ENCODE data around the gene MSL3. TPM values are rescaled to one million over a fixed set of nuclear protein-coding genes. Genes with fewer than 3 reads are reported as not detected.

MSL3 gene
- total and polyA plus RNA-seq, 5 experiments from 2014 or later = 88.1 to 184 (median 113) TPM

DNA sequence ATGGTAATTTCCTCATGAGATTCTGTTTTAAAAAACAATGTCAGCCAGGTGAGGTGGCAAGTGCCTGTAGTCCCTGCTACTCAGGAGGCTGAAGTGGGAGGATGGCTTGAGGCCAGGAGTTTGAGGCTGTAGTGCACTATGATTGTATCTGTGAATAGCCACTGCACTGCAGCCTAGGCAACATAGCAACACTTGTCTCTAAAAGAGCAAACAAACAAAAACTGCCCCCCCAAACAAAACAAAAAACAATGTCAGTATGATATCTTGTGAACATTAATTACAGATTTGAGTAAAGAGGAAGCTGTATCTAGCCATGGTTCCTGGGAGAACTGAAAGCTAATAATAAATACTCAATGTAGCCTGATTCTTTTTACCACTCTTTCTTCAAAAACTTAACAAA, 6.8 kb upstream of the MSL3 start:
- Mint-ChIP-seq H3K27ac (no peak overlapping the region), H3K27me3 (peaks cover 0 to 8% (median 0%) of the 10 kb centered on the region in 5 donors), H3K4me3 (no peak overlapping the region), H3K9me3 (peaks cover 0 to 9% (median 0%) of the 10 kb centered on the region in 9 donors), H3K4me1 (peaks cover 0 to 2% (median 0%) of the 10 kb centered on the region in 4 donors), H3K36me3 (no peaks in the 10 kb centered on the region)
- no peak for DNase-seq
- ATAC-seq = no peak
- POLR2A ChIA-PET = no interaction called here

DNA sequence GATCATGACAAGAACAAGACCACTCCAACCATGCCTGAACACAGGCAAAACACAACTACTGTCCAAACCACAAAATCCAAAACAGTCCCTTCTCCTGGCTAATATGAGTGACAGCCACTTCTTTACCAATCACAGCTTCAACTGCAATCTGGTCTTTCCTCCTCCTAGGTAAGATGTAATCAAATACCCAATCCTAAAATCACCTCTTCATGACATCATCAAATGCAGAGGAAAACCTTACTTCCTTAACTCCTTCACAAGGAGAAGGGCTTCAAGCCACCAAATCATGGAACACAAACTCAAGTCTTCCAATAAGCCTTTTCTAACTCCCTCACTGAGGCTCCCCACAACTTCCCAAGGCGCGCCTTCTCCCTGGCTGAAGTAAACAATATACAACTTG, 4.4 kb upstream of the MSL3 start:
- H3K4me3 Mint-ChIP-seq = no peak overlapping the region
- peaks cover 0 to 12% (median 0%) of the 10 kb centered on the region in 9 donors for H3K9me3 Mint-ChIP-seq
- no peak for ATAC-seq
- peaks cover 0 to 9% (median 5%) of the 10 kb centered on the region in 4 donors for H3K4me1 Mint-ChIP-seq
- DNase-seq = no peak
- H3K36me3 Mint-ChIP-seq = no peaks in the 10 kb centered on the region
- peaks cover 0 to 8% (median 0%) of the 10 kb centered on the region in 5 donors for H3K27me3 Mint-ChIP-seq
- POLR2A ChIA-PET = no interaction called here
- no peak overlapping the region for H3K27ac Mint-ChIP-seq

DNA sequence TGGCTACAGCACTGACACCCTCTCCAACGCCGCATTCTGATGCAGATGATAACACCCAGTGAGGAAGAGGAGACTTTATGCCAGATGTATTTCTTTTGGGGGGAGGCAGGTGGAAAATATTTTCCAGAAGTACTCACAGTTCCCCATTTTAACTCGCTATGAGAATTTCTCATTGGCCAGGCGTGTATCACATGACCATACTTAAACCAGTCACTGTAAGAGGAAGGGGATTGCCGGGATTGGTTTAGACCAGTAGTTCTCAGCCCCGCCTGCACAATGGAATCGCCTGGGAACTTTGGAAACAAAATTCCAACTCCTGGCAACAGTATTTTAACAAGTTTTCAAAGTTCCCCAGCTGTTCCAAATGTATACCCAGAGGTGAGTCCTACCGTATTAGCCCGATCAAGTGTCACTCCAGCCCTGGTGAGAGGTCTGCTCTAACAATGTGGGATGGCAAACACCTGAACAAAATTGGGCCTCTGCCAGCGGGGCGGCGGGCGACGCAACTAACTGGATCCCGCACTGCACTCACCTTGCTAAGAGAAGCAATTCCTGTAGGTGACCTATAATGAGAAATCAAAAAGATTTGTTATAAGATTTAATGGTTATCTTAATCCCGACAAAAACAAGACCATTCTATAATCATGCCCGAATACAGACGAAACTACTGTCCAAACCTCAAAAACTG, 2.9 kb upstream of the MSL3 start:
- H3K27ac Mint-ChIP-seq = no peak overlapping the region

DNA sequence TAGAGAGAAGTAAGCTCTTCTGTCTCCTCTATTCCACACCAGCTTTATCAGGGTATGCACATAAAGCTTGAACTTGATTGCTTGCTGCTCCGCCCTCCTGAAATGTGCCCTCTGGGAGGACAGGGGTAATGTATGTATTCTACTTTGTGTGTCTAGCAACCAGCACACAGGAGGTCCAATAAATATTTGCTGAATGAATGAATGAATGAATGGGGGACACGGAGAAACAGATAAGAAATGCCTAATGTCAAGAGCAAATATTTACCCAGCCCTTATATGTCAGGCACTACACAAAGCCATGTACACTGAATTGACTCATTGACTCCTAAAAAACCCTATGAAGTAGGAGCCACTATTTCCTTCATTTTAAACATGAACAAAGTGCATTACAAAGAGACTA, 2.3 kb upstream of the MSL3 start:
- Mint-ChIP-seq H3K4me3 (peak overlapping the region in 1 of 10 donors; percentile 51), H3K27ac (peak overlapping the region in 2 of 10 donors; percentile 35 to 46), H3K4me1 (peaks cover 2 to 16% (median 7%) of the 10 kb centered on the region in 4 donors), H3K9me3 (peaks cover 0 to 14% (median 0%) of the 10 kb centered on the region in 9 donors), H3K36me3 (peaks cover under 1 to 3% (median 3%) of the 10 kb centered on the region in 3 donors), H3K27me3 (no peaks in the 10 kb centered on the region)
- no peak for DNase-seq
- no peak for ATAC-seq
- POLR2A ChIA-PET = interaction anchor here (0.6 kb wide), 1 partner anchor 34 kb away, joined by 4 read pairs; no protein-coding TSS in a partner anchor

More for the DNA sequence above, 2.9 kb upstream of the MSL3 start:
- POLR2A ChIA-PET = interaction anchor here (0.6 kb wide), 1 partner anchor 34 kb away, joined by 4 read pairs; no protein-coding TSS in a partner anchor
- Mint-ChIP-seq H3K4me1 (peaks cover under 1 to 16% (median 7%) of the 10 kb centered on the region in 4 donors), H3K27me3 (no peaks in the 10 kb centered on the region), H3K9me3 (peaks cover 0 to 14% (median 0%) of the 10 kb centered on the region in 9 donors), H3K4me3 (no peak overlapping the region), H3K36me3 (peaks cover 0 to 1% (median under 1%) of the 10 kb centered on the region in 3 donors)
- no peak for DNase-seq
- ATAC-seq = no peak

DNA sequence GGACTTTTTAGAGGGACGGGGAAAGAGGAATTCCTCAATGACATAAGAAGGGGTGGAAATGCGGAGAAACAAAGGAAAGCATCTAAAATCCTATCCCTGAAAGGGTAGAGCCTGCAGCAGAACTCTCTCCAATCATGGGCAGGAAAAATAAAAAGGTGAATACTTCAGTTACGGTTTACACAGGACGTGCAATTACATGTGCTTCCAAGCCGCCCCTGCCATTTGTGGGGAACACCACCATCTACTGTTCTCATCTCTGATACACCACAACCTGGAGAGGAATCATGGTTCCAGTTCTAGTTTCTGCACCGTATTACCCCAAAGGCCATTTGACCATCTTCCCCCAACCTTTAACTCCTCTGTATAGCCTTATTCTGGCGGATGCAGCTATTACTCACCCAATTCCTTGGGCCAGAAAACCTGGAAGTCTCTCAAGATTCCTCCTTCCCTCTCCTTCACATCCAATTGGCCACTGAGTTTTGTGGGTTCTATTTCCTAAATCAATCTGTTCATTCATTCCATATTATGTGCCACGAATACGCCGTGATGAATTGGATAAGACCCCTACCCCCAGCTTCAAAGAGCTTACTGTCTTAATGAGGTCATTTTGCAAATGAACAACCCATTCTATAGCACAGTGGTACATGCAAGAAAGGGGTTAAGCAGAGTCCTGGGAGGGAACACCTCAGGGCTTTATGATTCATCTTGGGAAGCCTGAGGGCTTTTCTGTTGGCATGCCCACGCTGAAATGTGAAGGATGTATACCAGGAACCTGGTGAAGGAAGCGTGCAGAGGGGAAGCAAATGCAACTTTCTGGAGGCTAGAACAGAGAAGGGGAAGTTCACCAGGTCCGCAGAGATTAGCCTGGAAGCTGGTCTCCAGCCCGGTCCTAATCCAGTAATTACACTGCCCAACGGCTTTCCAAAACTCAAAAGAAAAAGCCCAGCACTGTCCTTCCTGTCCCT, 1.4 kb upstream of the MSL3 start:
- peaks cover 7 to 16% (median 8%) of the 10 kb centered on the region in 4 donors for H3K4me1 Mint-ChIP-seq
- peaks cover 0 to 14% (median 0%) of the 10 kb centered on the region in 9 donors for H3K9me3 Mint-ChIP-seq
- POLR2A ChIA-PET = interaction anchor here (2.5 to 2.9 kb wide), 2 partner anchors 10 to 14 kb away, joined by 25 to 29 read pairs; no protein-coding TSS in a partner anchor
- H3K27me3 Mint-ChIP-seq = no peaks in the 10 kb centered on the region
- peak overlapping the region; percentile 57 to 90 (median 68) for H3K4me3 Mint-ChIP-seq
- no peak for DNase-seq
- peak overlapping the region in 7 of 10 donors; percentile 4 to 83 (median 46) for H3K27ac Mint-ChIP-seq
- ATAC-seq = no peak
- H3K36me3 Mint-ChIP-seq = peaks cover 7 to 10% (median 9%) of the 10 kb centered on the region in 3 donors

DNA sequence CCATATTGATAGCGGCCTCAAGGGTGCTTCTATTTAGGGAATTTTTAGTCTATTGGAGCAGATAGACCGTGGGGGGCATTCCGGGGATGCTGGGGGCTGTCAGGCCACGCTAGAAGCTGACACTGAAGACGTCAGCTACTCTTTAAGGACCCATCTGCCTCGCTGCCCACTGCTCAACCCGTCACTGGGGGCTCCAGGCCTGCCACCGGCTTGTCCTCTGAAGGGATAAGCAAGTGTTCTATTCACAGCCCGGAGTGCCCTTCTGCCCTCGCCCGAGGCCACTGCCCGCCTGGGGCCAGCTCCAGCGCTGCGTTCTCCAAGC, 679 bp upstream of the MSL3 start:
- DNase-seq (peak in 1 of 10 donors; percentile 21), ATAC-seq (no peak)
- Mint-ChIP-seq H3K9me3 (peaks cover 0 to 14% (median 0%) of the 10 kb centered on the region in 9 donors), H3K27ac (peak overlapping the region in 7 of 10 donors; percentile 4 to 83 (median 46)), H3K27me3 (no peaks in the 10 kb centered on the region), H3K4me3 (peak overlapping the region; percentile 47 to 90 (median 64)), H3K36me3 (peaks cover 13 to 16% (median 15%) of the 10 kb centered on the region in 3 donors), H3K4me1 (peaks cover 7 to 16% (median 12%) of the 10 kb centered on the region in 4 donors)
- POLR2A ChIA-PET = interaction anchor here (2.5 to 2.9 kb wide), 2 partner anchors 9 to 13 kb away, joined by 25 to 29 read pairs; no protein-coding TSS in a partner anchor

DNA sequence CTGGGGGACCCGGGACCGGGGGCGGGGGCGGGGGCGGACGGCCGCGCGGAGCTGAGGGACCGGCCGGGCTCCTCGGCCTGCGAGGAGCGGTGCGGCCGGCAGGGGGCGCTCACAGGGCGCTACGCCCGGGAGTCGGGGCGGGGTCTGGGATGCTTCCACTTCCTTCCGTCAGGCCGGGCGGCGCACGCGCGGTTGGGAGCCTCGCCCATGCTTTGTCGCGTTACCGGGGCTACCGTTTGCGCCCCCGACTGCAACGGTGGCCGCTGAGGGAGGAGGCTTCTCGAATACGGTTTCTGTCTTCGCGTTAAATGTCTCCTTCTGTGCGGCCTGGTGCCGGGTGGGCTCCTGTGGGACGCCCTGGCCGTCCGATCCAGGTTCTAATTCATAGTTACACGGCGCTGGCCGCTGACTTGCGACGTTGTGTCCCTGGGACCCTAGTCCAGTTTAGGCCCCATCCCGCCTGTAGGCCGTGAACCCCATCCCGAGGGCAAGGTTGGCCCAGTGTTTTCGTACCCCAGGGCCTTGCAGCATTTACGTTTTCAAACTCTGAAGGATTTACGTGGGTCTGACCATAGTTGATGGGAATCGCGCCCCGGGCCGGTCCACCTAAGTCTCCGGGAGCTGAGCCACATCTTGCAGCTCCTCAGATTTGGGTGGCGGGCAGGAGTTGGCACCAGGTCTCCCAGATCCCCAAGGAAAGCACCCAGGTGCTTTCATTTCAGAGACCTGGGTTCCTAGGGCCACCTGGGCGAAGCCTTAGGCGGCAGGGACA, 549 bp downstream of the MSL3 start:
- peaks cover 23 to 27% (median 23%) of the 10 kb centered on the region in 3 donors for H3K36me3 Mint-ChIP-seq
- H3K27me3 Mint-ChIP-seq = no peaks in the 10 kb centered on the region
- POLR2A ChIA-PET = interaction anchor here (0.6 to 2.9 kb wide), 5 partner anchors 8 to 1200 kb away, joined by 3 to 29 read pairs (median 5); no protein-coding TSS in a partner anchor
- peaks cover 10 to 22% (median 19%) of the 10 kb centered on the region in 4 donors for H3K4me1 Mint-ChIP-seq
- peaks cover 0 to 14% (median 0%) of the 10 kb centered on the region in 9 donors for H3K9me3 Mint-ChIP-seq
- ATAC-seq (peak; percentile 48 to 60), DNase-seq (peak; percentile 82 to 95 (median 88))
- H3K27ac Mint-ChIP-seq = peak overlapping the region; percentile 84 to 99 (median 98)
- H3K4me3 Mint-ChIP-seq = peak overlapping the region; percentile 85 to 98 (median 94)

DNA sequence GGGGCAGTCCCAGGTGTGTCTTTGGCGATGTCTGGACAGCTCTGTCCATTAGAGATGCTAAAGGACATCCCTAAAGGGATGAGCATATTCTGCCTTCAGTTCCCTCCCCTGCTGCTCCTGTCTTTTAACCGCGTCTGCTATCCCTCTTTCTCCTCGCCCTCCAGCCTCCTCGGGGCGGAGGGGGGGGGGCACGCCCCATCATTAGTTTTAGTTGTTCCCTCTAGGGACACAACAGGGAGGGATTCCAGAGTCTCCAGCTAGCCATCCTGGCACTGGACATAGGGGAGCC, 1.1 kb downstream of the MSL3 start:
- Mint-ChIP-seq H3K9me3 (peaks cover 0 to 14% (median 0%) of the 10 kb centered on the region in 9 donors), H3K4me1 (peaks cover 13 to 28% (median 24%) of the 10 kb centered on the region in 4 donors), H3K36me3 (peaks cover 27 to 32% (median 27%) of the 10 kb centered on the region in 3 donors), H3K4me3 (peak overlapping the region; percentile 85 to 98 (median 94)), H3K27ac (peak overlapping the region; percentile 84 to 99 (median 98)), H3K27me3 (no peaks in the 10 kb centered on the region)
- DNase-seq (no peak), ATAC-seq (peak in 1 of 2 donors; percentile 1)
- POLR2A ChIA-PET = interaction anchor here (0.6 to 2.9 kb wide), 5 partner anchors 7 to 1199 kb away, joined by 3 to 29 read pairs (median 5); no protein-coding TSS in a partner anchor

DNA sequence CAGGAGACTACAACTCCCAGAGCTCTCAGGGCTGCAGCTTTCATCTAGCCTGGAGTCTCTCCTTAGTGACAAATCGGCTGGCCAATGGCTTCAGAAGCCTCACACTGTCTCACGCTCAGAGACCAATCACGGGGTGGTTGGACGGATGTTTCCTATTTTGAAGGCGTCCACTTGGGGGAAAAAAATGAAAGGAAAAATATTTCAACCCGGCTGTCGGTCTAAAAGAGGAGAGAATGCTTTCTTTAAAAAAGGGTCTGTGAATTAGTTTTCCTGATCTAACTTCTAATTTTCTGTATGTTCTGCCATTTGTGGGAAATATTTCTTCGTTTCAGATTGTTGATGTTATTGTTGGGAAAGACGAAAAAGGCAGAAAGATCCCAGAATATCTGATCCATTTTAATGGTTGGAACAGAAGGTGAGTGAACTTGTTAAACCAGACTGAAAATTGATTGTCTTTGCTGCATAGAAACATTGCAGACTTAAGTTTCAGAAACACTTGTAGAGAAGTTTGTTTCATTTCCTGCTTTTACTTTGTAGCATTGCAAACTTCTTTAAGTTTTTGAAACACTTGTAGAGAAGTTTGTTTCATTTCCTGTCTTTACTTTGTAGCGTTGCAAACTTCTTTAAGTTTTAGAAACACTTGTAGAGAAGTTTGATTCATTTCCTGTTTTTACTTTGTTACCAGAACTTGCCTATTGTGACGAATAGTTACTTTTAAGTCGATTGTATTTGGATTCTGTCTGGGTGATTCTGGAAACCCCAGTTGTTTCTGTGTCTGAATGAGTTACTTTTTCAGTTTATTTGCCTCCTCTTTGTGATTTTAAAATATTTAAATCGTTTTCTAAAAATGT, 1.6 kb downstream of the MSL3 start:
- H3K4me3 Mint-ChIP-seq = peak overlapping the region; percentile 85 to 98 (median 94)
- ATAC-seq (peak; percentile 68 to 76), DNase-seq (peak; percentile 33 to 88 (median 72))
- H3K9me3 Mint-ChIP-seq = peaks cover 0 to 14% (median 0%) of the 10 kb centered on the region in 9 donors
- peak overlapping the region; percentile 84 to 99 (median 98) for H3K27ac Mint-ChIP-seq
- H3K4me1 Mint-ChIP-seq = peaks cover 16 to 33% (median 29%) of the 10 kb centered on the region in 4 donors
- no peaks in the 10 kb centered on the region for H3K27me3 Mint-ChIP-seq
- POLR2A ChIA-PET = interaction anchor here (1.2 to 2.9 kb wide), 3 partner anchors 7 to 66 kb away, joined by 5 to 29 read pairs (median 25); no protein-coding TSS in a partner anchor
- peaks cover 32 to 38% (median 33%) of the 10 kb centered on the region in 3 donors for H3K36me3 Mint-ChIP-seq

DNA sequence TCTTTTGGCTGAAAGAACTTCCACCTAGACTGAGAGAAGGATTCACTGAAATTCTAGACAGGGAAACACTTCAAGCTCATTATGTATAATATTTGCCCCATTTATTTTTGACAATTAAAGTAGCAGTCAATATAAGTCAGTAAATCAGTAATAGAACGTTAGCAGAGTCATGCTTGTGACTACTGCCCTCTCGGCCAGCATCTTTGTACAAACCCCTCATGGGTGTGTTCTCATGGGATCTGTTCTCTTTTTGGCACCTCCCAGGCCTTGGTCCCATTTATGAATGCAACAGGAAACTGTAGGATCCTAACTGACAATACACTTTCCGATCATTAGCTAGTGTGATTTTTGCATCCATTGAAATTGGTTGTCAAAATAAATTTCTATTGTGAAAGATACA, 2.9 kb downstream of the MSL3 start:
- no peaks in the 10 kb centered on the region for H3K27me3 Mint-ChIP-seq
- no peak for DNase-seq
- peak overlapping the region; percentile 84 to 98 (median 94) for H3K27ac Mint-ChIP-seq
- H3K36me3 Mint-ChIP-seq = peaks cover 38 to 48% (median 39%) of the 10 kb centered on the region in 3 donors
- peaks cover 0 to 7% (median 0%) of the 10 kb centered on the region in 9 donors for H3K9me3 Mint-ChIP-seq
- H3K4me3 Mint-ChIP-seq = peak overlapping the region; percentile 85 to 96 (median 90)
- H3K4me1 Mint-ChIP-seq = peaks cover 21 to 46% (median 41%) of the 10 kb centered on the region in 4 donors
- POLR2A ChIA-PET = interaction anchor here (0.8 kb wide), 1 partner anchor 9 kb away, joined by 4 read pairs; no protein-coding TSS in a partner anchor
- ATAC-seq = no peak

Data from naive thymus-derived CD8-positive, alpha-beta T cell (primary cell).